Measurements from ENCODE around the gene ARSG. TPM values are rescaled to one million over a fixed set of nuclear protein-coding genes. Genes with fewer than 3 reads are reported as not detected.

Gene ARSG
- total and polyA plus RNA-seq, 10 of the 15 experiments (the other 5 are each of a cell fraction or from before 2014, with no cell fraction given): 2.9 to 13.5 (median 7.6) TPM

DNA sequence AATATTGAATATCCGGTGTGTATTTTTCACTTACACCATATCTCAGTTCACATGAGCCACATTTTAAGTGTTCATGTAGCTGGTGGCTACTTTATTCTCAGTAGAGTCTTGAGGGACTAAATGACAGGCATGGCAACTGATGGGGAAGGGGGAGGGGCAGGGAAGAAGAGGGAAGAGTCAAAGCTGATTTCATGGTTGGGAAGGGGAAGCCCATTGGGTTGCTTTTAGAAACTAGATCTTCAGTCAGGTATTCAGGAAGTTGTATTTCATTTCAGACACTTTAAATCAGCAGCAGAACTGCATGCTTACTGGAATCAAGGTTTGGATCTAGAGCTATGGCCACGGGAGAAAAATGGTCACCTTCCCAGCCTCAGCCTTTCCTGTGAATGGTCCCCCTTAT, 168.9 kb downstream of the ARSG start (continued):
- TF ChIP-seq, protein P1, sequence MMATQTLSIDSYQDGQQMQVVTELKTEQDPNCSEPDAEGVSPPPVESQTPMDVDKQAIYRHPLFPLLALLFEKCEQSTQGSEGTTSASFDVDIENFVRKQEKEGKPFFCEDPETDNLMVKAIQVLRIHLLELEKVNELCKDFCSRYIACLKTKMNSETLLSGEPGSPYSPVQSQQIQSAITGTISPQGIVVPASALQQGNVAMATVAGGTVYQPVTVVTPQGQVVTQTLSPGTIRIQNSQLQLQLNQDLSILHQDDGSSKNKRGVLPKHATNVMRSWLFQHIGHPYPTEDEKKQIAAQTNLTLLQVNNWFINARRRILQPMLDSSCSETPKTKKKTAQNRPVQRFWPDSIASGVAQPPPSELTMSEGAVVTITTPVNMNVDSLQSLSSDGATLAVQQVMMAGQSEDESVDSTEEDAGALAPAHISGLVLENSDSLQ (IDR thresholded peaks at IDR 0.05): peak; percentile 65
- peak; percentile 64; the same call in 1 of the 2 replicates for TF ChIP-seq EED (IDR thresholded peaks at IDR 0.05; ENCODE audit: low read depth)
- TF ChIP-seq, protein P2, sequence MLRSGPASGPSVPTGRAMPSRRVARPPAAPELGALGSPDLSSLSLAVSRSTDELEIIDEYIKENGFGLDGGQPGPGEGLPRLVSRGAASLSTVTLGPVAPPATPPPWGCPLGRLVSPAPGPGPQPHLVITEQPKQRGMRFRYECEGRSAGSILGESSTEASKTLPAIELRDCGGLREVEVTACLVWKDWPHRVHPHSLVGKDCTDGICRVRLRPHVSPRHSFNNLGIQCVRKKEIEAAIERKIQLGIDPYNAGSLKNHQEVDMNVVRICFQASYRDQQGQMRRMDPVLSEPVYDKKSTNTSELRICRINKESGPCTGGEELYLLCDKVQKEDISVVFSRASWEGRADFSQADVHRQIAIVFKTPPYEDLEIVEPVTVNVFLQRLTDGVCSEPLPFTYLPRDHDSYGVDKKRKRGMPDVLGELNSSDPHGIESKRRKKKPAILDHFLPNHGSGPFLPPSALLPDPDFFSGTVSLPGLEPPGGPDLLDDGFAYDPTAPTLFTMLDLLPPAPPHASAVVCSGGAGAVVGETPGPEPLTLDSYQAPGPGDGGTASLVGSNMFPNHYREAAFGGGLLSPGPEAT (IDR thresholded peaks at IDR 0.05; ENCODE audit: low read depth): 0 out of 2 replicates have a peak, but pooled peaks have one; percentile 7
- no peak for TF ChIP-seq CEBPB (IDR thresholded peaks at IDR 0.05; ENCODE audit: borderline replicate concordance in 1 of 2, low read depth in 2 of 2, low read length in 2 of 2)
- peak; percentile 14 to 30 for TF ChIP-seq IKZF2 (IDR thresholded peaks at IDR 0.05)
- TF ChIP-seq NFXL1 (IDR thresholded peaks at IDR 0.05; ENCODE audit: borderline replicate concordance): no peak
- no peak for TF ChIP-seq ATF7 (IDR thresholded peaks at IDR 0.05; ENCODE audit: low read depth)
- no peak for TF ChIP-seq SP1 (IDR thresholded peaks at IDR 0.05; ENCODE audit: low read depth, low read length)
- TF ChIP-seq, protein P3, sequence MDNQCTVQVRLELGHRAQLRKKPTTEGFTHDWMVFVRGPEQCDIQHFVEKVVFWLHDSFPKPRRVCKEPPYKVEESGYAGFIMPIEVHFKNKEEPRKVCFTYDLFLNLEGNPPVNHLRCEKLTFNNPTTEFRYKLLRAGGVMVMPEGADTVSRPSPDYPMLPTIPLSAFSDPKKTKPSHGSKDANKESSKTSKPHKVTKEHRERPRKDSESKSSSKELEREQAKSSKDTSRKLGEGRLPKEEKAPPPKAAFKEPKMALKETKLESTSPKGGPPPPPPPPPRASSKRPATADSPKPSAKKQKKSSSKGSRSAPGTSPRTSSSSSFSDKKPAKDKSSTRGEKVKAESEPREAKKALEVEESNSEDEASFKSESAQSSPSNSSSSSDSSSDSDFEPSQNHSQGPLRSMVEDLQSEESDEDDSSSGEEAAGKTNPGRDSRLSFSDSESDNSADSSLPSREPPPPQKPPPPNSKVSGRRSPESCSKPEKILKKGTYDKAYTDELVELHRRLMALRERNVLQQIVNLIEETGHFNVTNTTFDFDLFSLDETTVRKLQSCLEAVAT (IDR thresholded peaks at IDR 0.05): peak; percentile 16; the same call in 1 of the 2 replicates
- TF ChIP-seq, protein P4, sequence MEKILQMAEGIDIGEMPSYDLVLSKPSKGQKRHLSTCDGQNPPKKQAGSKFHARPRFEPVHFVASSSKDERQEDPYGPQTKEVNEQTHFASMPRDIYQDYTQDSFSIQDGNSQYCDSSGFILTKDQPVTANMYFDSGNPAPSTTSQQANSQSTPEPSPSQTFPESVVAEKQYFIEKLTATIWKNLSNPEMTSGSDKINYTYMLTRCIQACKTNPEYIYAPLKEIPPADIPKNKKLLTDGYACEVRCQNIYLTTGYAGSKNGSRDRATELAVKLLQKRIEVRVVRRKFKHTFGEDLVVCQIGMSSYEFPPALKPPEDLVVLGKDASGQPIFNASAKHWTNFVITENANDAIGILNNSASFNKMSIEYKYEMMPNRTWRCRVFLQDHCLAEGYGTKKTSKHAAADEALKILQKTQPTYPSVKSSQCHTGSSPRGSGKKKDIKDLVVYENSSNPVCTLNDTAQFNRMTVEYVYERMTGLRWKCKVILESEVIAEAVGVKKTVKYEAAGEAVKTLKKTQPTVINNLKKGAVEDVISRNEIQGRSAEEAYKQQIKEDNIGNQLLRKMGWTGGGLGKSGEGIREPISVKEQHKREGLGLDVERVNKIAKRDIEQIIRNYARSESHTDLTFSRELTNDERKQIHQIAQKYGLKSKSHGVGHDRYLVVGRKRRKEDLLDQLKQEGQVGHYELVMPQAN (conservative IDR thresholded peaks at IDR 0.05): no peak
- TF ChIP-seq, protein P5, sequence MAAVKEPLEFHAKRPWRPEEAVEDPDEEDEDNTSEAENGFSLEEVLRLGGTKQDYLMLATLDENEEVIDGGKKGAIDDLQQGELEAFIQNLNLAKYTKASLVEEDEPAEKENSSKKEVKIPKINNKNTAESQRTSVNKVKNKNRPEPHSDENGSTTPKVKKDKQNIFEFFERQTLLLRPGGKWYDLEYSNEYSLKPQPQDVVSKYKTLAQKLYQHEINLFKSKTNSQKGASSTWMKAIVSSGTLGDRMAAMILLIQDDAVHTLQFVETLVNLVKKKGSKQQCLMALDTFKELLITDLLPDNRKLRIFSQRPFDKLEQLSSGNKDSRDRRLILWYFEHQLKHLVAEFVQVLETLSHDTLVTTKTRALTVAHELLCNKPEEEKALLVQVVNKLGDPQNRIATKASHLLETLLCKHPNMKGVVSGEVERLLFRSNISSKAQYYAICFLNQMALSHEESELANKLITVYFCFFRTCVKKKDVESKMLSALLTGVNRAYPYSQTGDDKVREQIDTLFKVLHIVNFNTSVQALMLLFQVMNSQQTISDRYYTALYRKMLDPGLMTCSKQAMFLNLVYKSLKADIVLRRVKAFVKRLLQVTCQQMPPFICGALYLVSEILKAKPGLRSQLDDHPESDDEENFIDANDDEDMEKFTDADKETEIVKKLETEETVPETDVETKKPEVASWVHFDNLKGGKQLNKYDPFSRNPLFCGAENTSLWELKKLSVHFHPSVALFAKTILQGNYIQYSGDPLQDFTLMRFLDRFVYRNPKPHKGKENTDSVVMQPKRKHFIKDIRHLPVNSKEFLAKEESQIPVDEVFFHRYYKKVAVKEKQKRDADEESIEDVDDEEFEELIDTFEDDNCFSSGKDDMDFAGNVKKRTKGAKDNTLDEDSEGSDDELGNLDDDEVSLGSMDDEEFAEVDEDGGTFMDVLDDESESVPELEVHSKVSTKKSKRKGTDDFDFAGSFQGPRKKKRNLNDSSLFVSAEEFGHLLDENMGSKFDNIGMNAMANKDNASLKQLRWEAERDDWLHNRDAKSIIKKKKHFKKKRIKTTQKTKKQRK (IDR thresholded peaks at IDR 0.05; ENCODE audit: low read depth, low read length): no peak
- no peak for TF ChIP-seq SMAD1 (IDR thresholded peaks at IDR 0.05; ENCODE audit: low read depth, partially characterized antibody)
- TF ChIP-seq, protein P6, sequence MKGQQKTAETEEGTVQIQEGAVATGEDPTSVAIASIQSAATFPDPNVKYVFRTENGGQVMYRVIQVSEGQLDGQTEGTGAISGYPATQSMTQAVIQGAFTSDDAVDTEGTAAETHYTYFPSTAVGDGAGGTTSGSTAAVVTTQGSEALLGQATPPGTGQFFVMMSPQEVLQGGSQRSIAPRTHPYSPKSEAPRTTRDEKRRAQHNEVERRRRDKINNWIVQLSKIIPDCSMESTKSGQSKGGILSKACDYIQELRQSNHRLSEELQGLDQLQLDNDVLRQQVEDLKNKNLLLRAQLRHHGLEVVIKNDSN (IDR thresholded peaks at IDR 0.05; ENCODE audit: borderline replicate concordance, extremely low read length, insufficient read depth, low read depth, low read length): no peak
- no peak for TF ChIP-seq NFIC (IDR thresholded peaks at IDR 0.05; ENCODE audit: low read depth, low read length)
- TF ChIP-seq SIX5 (IDR thresholded peaks at IDR 0.05; ENCODE audit: low read depth, low read length, severe bottlenecking): no peak
